BE2C (cell line): ENCODE data around the gene SF3B2.

Experiments used
- DNase-seq: peaks from one replicate; pipeline ENCODE4 v3.0.0-alpha.2; 2020
- H3K27me3 ChIP-seq: fragments of 250-450 bp; sonication (Bioruptor Pico); 2 replicates; pipeline ENCODE4 v1.5.1; 2020; ENCODE audit warnings: mild to moderate bottlenecking
- H3K36me3 ChIP-seq: fragments of 250-450 bp; sonication (Bioruptor Pico); 2 replicates; pipeline ENCODE4 v1.5.1; 2020; ENCODE audit warnings: mild to moderate bottlenecking
- H3K4me1 ChIP-seq: fragments of 250-450 bp; sonication (Bioruptor Pico); 2 replicates; pipeline ENCODE4 v1.5.1; 2020
- H3K4me3 ChIP-seq: 2 replicates; pipeline ENCODE4 v1.5.1; 2011; ENCODE audit warnings: low read depth, low read length
- H3K9me3 ChIP-seq: fragments of 250-450 bp; sonication (Bioruptor Pico); 2 replicates; pipeline ENCODE4 v1.5.1; 2020
- CTCF ChIP-seq: IDR thresholded peaks from 2 replicates; pipeline ENCODE4 v1.5.1; 2012; ENCODE audit warnings: mild to moderate bottlenecking, low read depth, low read length

The SF3B2 gene

DNA sequence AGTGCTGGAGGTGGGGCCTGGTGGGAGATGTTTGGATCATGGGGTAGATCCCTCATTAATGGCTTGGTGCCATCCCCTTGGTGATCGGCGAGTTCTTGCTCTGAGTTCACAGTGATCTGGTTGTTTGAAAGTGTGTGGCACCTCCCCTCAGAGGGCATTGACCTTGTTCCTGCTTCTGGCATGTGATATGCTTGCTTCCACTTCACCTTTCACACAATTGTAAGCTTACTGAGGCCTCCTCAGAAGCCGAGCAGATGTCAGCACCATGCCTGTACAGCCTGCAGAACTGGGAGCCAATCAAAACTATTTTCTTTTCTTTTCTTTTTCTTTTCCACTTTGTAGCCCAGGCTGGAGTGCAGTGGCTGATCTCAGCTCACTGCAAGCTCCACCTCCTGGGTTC is 14.8 kb upstream of the SF3B2 start:
- no peak overlapping the region for H3K4me3 ChIP-seq
- no peaks in the 10 kb centered on the region for H3K36me3 ChIP-seq
- no peaks in the 10 kb centered on the region for H3K4me1 ChIP-seq
- no peaks in the 10 kb centered on the region; the same call in 1 of the 2 replicates for H3K27me3 ChIP-seq
- no peak for DNase-seq
- no peak for TF ChIP-seq CTCF
- H3K9me3 ChIP-seq, result no peaks in the 10 kb centered on the region

DNA sequence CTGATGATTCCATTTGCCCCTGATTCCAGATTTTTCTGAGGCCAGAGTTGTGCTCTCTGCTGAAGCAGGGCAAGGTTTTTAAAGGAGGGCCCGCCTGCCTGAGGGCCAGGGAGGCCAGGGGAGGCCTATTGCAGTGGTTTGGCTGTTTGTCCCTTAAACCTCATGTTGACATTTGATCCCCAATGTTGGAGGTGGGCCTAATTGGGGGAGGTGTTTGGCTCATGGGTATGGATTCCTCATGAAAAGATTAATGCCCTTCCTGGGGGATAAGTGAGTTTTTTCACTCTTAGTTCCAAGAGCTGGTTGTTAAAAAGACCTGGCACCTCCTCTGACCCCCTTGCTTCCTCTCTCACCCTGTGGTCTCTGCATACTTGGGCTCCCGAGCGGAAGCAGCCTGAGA is 12.4 kb upstream of the SF3B2 start:
- H3K9me3 ChIP-seq, result no peaks in the 10 kb centered on the region
- no peaks in the 10 kb centered on the region for H3K36me3 ChIP-seq
- no peaks in the 10 kb centered on the region for H3K4me1 ChIP-seq
- no peak for TF ChIP-seq CTCF
- no peaks in the 10 kb centered on the region; the same call in 1 of the 2 replicates for H3K27me3 ChIP-seq
- DNase-seq, result no peak
- H3K4me3 ChIP-seq, result no peak overlapping the region

- H3K9me3 ChIP-seq, result no peaks in the 10 kb centered on the region
- no peak for TF ChIP-seq CTCF
- H3K27me3 ChIP-seq, result no peaks in the 10 kb centered on the region
- no peak for DNase-seq
- H3K4me3 ChIP-seq, result no peak overlapping the region
- H3K36me3 ChIP-seq, result no peaks in the 10 kb centered on the region
- no peaks in the 10 kb centered on the region for H3K4me1 ChIP-seq
Measured at GRCh38 chr11:66042227-66042995, 9.8 kb upstream of the SF3B2 start.

- H3K9me3 ChIP-seq, result no peaks in the 10 kb centered on the region
- H3K4me3 ChIP-seq, result no peak overlapping the region
- no peak for TF ChIP-seq CTCF
- no peak for DNase-seq
- no peaks in the 10 kb centered on the region for H3K4me1 ChIP-seq
- no peaks in the 10 kb centered on the region for H3K36me3 ChIP-seq
- H3K27me3 ChIP-seq, result no peaks in the 10 kb centered on the region
Measured at GRCh38 chr11:66042996-66043906, 8.9 kb upstream of the SF3B2 start.

- DNase-seq, result no peak
- no peak for TF ChIP-seq CTCF
- Histone ChIP-seq H3K27me3 (no peaks in the 10 kb centered on the region), H3K4me1 (no peaks in the 10 kb centered on the region), H3K4me3 (no peak overlapping the region), H3K36me3 (no peaks in the 10 kb centered on the region), H3K9me3 (no peaks in the 10 kb centered on the region)
Measured at GRCh38 chr11:66044757-66045156, 7.4 kb upstream of the SF3B2 start.
